ENCODE measurements around the gene STMN3. TPM values are rescaled to one million over a fixed set of nuclear protein-coding genes. Genes with fewer than 3 reads are reported as not detected.
A peak's percentile ranks its signal among the peaks of the same experiment; 100 is the strongest.

The STMN3 gene
- total RNA-seq (2013; cell fraction: nucleolus; rRNA removed) = 5.0 and 5.2 TPM in 2 replicates
- total RNA-seq (2014; rRNA removed) = 2.1 and 3.6 TPM in 2 replicates
- total RNA-seq (2014; rRNA removed; fragmentation: Illumina TruSeq; extraction: Trizol) = 0.64 and 0.81 TPM in 2 replicates
- 2.1 and 2.5 TPM in 2 replicates for total RNA-seq (2021)
- 0.91 TPM for polyA plus RNA-seq (2011; ENCODE audit: low read depth)
- 0.97 and 1.4 TPM in 2 replicates for polyA plus RNA-seq (2011; rRNA removed)
- polyA plus RNA-seq (2011; cell fraction: cytosol; rRNA removed) = 1.6 and 3.8 TPM in 2 replicates
- polyA plus RNA-seq (2011; cell fraction: nucleus; rRNA removed) = 23.1 and 27.7 TPM in 2 replicates
- 2.3 and 2.5 TPM in 2 replicates for polyA plus RNA-seq (2012)
- polyA plus RNA-seq (2014; fragmentation: Illumina TruSeq; extraction: Trizol) = 0.08 and 0.22 TPM in 2 replicates
- polyA plus RNA-seq (2014; fragmentation: Nextera tagmentation; extraction: Ambion mirVana) = under 1 TPM in 1 of 2 experiments, not detected in 1; 0.09 TPM
- 2.3 and 2.5 TPM in 2 replicates for polyA plus RNA-seq (2014; rRNA removed)
- 1 to 10 TPM; 1.0 to 1.5 TPM for polyA plus RNA-seq (2016; fragmentation: Nextera tagmentation; extraction: Ambion mirVana)
- 0.80 and 0.93 TPM in 2 replicates for polyA minus RNA-seq (2011; rRNA and poly(A)+ RNA removed)
- polyA minus RNA-seq (2011; cell fraction: cytosol; rRNA and poly(A)+ RNA removed) = 0.67 and 0.83 TPM in 2 replicates
- 1.5 and 1.7 TPM in 2 replicates for polyA minus RNA-seq (2011; cell fraction: nucleus; rRNA and poly(A)+ RNA removed)
- Bru-seq, nascent RNA = percentile 35 among the genes with signal in this experiment
- BruChase-seq, experiment 1, labeled RNA remaining after a 6-hour chase = percentile 30 among the genes with signal in this experiment
- BruChase-seq, experiment 2, labeled RNA remaining after a 2-hour chase = percentile 26 among the genes with signal in this experiment
- long read RNA-seq, experiment 1 = 0 reads
- long read RNA-seq, experiment 2 = 0 reads

DNA sequence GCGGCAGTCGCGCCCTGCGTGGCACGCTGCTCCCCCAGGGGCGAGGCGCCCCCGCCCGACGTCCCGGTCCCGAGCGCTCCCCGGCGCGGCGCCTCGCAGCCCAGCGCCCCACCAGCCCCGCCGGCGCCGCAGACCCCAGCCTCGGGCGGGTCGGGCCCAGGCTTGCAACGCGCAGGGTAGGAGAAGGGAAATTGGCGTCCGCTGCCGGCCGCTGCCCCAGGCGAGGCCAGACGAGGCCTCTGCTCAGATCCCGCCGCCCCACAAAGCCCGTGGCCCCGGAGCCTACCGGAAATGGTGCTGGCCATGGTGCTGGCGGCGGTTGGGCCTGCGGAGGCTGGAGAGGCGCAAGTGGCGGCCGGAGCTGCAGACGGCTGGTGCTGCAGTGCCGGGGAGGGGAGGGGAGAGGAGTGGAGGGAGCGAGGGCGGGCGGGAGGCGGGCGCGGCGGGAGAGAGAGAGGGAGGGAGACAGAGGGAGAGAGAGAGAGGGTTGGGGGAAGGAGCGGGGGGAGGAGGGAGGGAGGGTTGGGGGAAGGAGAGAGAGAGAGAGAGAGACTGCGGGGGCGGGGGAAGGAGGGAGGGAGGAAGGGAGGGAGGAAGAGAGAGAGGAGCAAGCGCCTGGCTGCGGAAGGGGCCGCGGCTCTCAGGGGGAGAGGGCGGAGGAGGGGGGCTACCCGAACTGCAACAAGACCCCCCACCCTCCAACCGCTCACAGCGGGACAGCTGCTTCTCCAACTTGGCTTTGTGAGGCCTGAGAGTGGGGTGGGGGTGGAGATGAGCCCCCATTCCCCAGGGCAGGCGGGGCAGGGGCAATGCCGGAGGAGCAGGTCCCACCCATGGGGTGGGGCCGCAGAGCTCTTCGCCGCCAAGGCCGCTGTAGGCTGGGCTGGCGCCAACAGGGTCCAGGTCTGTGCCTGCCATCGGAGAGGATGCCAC lies at the start of gene STMN3:
Gene STMN3 (minus strand): TSS at position 384 of the 933 bp plus-strand sequence. CDS start 79 bp downstream, at position 305.
- H3K27me3 ChIP-seq (replicated peaks in 1 of 2; ENCODE audit: control insufficient read depth in 2 of 2, insufficient read depth in 2 of 2, low read length in 1 of 2) = peaks cover 4 to 7% of the 10 kb centered on the region in 2 experiments; a peak in 3 of 4 replicates
- H3K36me3 ChIP-seq (ENCODE audit: control insufficient read depth in 2 of 2, insufficient read depth in 2 of 2, low read length in 1 of 2) = no peaks in the 10 kb centered on the region
- ChIA-PET RAD21 (ENCODE audit: unreplicated experiment) (no interaction called here), POLR2A (interaction anchor here (0.6 kb wide), 1 partner anchor 298 kb away, joined by 3 read pairs; no protein-coding TSS in a partner anchor), SMC1A (ENCODE audit: uncharacterized antibody, unreplicated experiment) (no interaction called here), CTCF (no interaction called here)
- no peak for FAIRE-seq
- H3K27ac ChIP-seq (ENCODE audit: control insufficient read depth, insufficient read depth) = no peak within 1 kb of the TSS
- H3K4me3 ChIP-seq = no peak within 1 kb of the TSS
- in situ Hi-C loops (cut with MboI) = no loop called here
- H3K9me3 ChIP-seq (replicated peaks; ENCODE audit: control insufficient read depth, insufficient read depth, low read length) = no peaks in the 10 kb centered on the region
- H3K4me1 ChIP-seq (ENCODE audit: control insufficient read depth, insufficient read depth, low read length) = no peaks in the 10 kb centered on the region
- H2AFZ ChIP-seq (ENCODE audit: control insufficient read depth, low read depth, low read length) = no peak within 1 kb of the TSS
- BruUV-seq (replicated peaks) = no TSS peak
- no peaks in the 10 kb centered on the region for H3K79me2 ChIP-seq (ENCODE audit: control insufficient read depth, insufficient read depth, low read length)
- no peaks in the 10 kb centered on the region for H4K20me1 ChIP-seq (ENCODE audit: control insufficient read depth, insufficient read depth)
- H3K9ac ChIP-seq (ENCODE audit: control insufficient read depth, insufficient read depth, low read length) = no peak within 1 kb of the TSS
- WGBS (ENCODE audit: insufficient coverage, insufficient replicate concordance, low lambda C conversion rate, missing lambda C conversion rate) = 9% methylated on average over 55 of the region's 73 CpGs
- no peak for DNase-seq (ENCODE audit: low read depth, low spot score)
- H3K4me2 ChIP-seq (ENCODE audit: control insufficient read depth, insufficient read depth) = peak within 1 kb of the TSS; percentile 42; the same call in 1 of the 2 replicates
- ATAC-seq = peak; percentile 67
- intact Hi-C loops (cut with micrococcal nuclease; ENCODE audit: unreplicated experiment) = no loop called here
- no peak for TF ChIP-seq CUX1 (IDR thresholded peaks at IDR 0.05; ENCODE audit: insufficient replicate concordance, low read depth, low read length)
- TF ChIP-seq RELB (IDR thresholded peaks at IDR 0.05; ENCODE audit: low read depth) = no peak
- no peak for TF ChIP-seq CREM (IDR thresholded peaks at IDR 0.05; ENCODE audit: low read depth)
- no peak for TF ChIP-seq CEBPB (IDR thresholded peaks at IDR 0.05; ENCODE audit: borderline replicate concordance in 1 of 2, low read depth in 2 of 2, low read length in 2 of 2)
- TF ChIP-seq JUND (IDR thresholded peaks at IDR 0.05; ENCODE audit: low read depth, low read length) = no peak
- TF ChIP-seq IRF3 (IDR thresholded peaks at IDR 0.05) = no peak
- TF ChIP-seq RFX5 (IDR thresholded peaks at IDR 0.05; ENCODE audit: low read depth, low read length) = no peak
- no peak; the same call in 1 of the 2 replicates for TF ChIP-seq POLR2A (IDR thresholded peaks at IDR 0.05; ENCODE audit: low read depth, low read length)
- TF ChIP-seq KLF5 (IDR thresholded peaks at IDR 0.05; ENCODE audit: partially characterized antibody) = no peak
- no peak for TF ChIP-seq ZNF274 (IDR thresholded peaks at IDR 0.05; ENCODE audit: insufficient read depth, insufficient read length)
- no peak for TF ChIP-seq ATF7 (IDR thresholded peaks at IDR 0.05; ENCODE audit: low read depth)
- no peak for TF ChIP-seq GABPA (IDR thresholded peaks at IDR 0.05; ENCODE audit: low read depth)
